Measurements from ENCODE around the gene HSPA1A.
A peak's percentile ranks its signal among the peaks of the same experiment; 100 is the strongest.
"Not testable (repeated sequence)": the region's sequence is repeated elsewhere in the genome, so short reads cannot be mapped to it uniquely, and the experiment has no call there.

HSPA1A gene

GRCh38 chr6:31861919-31862343 is 46.6 kb downstream of the HSPA1A start:
- Histone ChIP-seq H3K36me3 (ENCODE audit: control insufficient read depth, insufficient read depth, low read length) (peaks cover 9% of the 10 kb centered on the region), H3K4me3 (replicated peaks; ENCODE audit: low read depth, low read length) (peak overlapping the region; percentile 76), H3K27me3 (replicated peaks; ENCODE audit: control insufficient read depth, insufficient read depth, low read length) (no peaks in the 10 kb centered on the region; the same call in 1 of the 2 replicates)
- no peak for TF ChIP-seq CTCF (IDR thresholded peaks at IDR 0.05; ENCODE audit: insufficient read depth, low read length, poor library complexity, severe bottlenecking)
- no peak for DNase-seq (ENCODE audit: extremely low read depth, insufficient read length)

- Histone ChIP-seq H3K4me3 (replicated peaks; ENCODE audit: low read depth, low read length) (peak within 1 kb of the TSS; percentile 77), H3K27me3 (replicated peaks; ENCODE audit: control insufficient read depth, insufficient read depth, low read length) (no peaks in the 10 kb centered on the region; the same call in 1 of the 2 replicates), H3K36me3 (ENCODE audit: control insufficient read depth, insufficient read depth, low read length) (peaks cover 9% of the 10 kb centered on the region)
- no peak for TF ChIP-seq CTCF (IDR thresholded peaks at IDR 0.05; ENCODE audit: insufficient read depth, low read length, poor library complexity, severe bottlenecking)
- peak; percentile 98 for DNase-seq (ENCODE audit: extremely low read depth, insufficient read length)
Measured at GRCh38 chr6:31862344-31863235, 47.2 kb downstream of the HSPA1A start, which contains the start of gene NEU1. TSS of gene NEU1 (minus strand) at chr6:31862821. CDS start at chr6:31862776, 45 bp downstream.

GRCh38 chr6:31864123-31864562 is 48.8 kb downstream of the HSPA1A start:
- DNase-seq (ENCODE audit: extremely low read depth, insufficient read length); H3K36me3 ChIP-seq (ENCODE audit: control insufficient read depth, insufficient read depth, low read length); H3K27me3 ChIP-seq (replicated peaks; ENCODE audit: control insufficient read depth, insufficient read depth, low read length): not testable (repeated sequence)
- H3K4me3 ChIP-seq (replicated peaks; ENCODE audit: low read depth, low read length) = peak overlapping the region; percentile 77

GRCh38 chr6:31864818-31865204 is 49.5 kb downstream of the HSPA1A start:
- H3K4me3 ChIP-seq (replicated peaks; ENCODE audit: low read depth, low read length) = no peak overlapping the region
- H3K36me3 ChIP-seq (ENCODE audit: control insufficient read depth, insufficient read depth, low read length) = peaks cover 2% of the 10 kb centered on the region
- no peaks in the 10 kb centered on the region; the same call in 1 of the 2 replicates for H3K27me3 ChIP-seq (replicated peaks; ENCODE audit: control insufficient read depth, insufficient read depth, low read length)
- DNase-seq (ENCODE audit: extremely low read depth, insufficient read length) = no peak
- no peak for TF ChIP-seq CTCF (IDR thresholded peaks at IDR 0.05; ENCODE audit: insufficient read depth, low read length, poor library complexity, severe bottlenecking)

- no peaks in the 10 kb centered on the region; the same call in 1 of the 2 replicates for H3K36me3 ChIP-seq (ENCODE audit: control insufficient read depth, insufficient read depth, low read length)
- no peaks in the 10 kb centered on the region; the same call in none of the 2 replicates for H3K27me3 ChIP-seq (replicated peaks; ENCODE audit: control insufficient read depth, insufficient read depth, low read length)
- H3K4me3 ChIP-seq (replicated peaks; ENCODE audit: low read depth, low read length) = no peak overlapping the region
- TF ChIP-seq CTCF (IDR thresholded peaks at IDR 0.05; ENCODE audit: insufficient read depth, low read length, poor library complexity, severe bottlenecking) = no peak
- DNase-seq (ENCODE audit: extremely low read depth, insufficient read length) = no peak
Measured at GRCh38 chr6:31865205-31866118, 50.1 kb downstream of the HSPA1A start.
